GM13977 (cell line): ENCODE results near the gene POM121L2.

Source experiments
- DNase-seq: peaks from one replicate; pipeline ENCODE4 v3.0.0; 2012; ENCODE audit warnings: low spot score
- CTCF ChIP-seq: IDR thresholded peaks from 2 replicates; pipeline ENCODE4 v1.5.1; 2012; ENCODE audit warnings: mild to moderate bottlenecking, control low read depth; ENCODE audit not compliant: insufficient read depth; ENCODE audit errors: extremely low read depth, missing control alignments
- in situ Hi-C: fragments of 300-500 bp; cut with MboI; formaldehyde crosslinking; loops from one replicate; pipeline ENCODE4 v1.12.0; 2022; ENCODE audit warnings: low sequenced_read_pairs, low pct_unique_long_range_greater_than_20kb, mixed read lengths, inconsistent platforms; ENCODE audit not compliant: unreplicated experiment

The POM121L2 gene

DNA sequence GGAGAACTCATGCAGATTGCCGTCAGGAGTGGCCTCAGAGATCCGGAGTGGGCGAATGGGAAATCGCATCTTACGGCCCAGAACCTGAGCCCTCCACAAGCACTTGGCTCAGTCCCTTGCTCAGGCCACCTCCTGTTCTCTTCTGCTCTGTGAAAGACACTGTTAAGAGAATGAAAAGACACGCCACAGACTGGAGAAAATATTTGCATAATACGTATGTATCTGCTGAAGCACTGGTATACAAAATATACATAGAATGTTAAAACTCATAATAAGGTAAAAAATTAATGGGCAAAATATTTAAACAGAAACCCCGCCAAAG is 838 bp upstream of the POM121L2 start:
- in situ Hi-C loops = loop anchor here (25.0 kb wide), 2 partner anchors 299 to 449 kb away; no protein-coding TSS in a partner anchor
- no peak for TF ChIP-seq CTCF
- DNase-seq = no peak

GRCh38 chr6:27311806-27312145 is 297 bp downstream of the POM121L2 start:
- in situ Hi-C loops = loop anchor here (25.0 kb wide), 2 partner anchors 301 to 451 kb away; no protein-coding TSS in a partner anchor
- no peak for TF ChIP-seq CTCF
- no peak for DNase-seq

DNA sequence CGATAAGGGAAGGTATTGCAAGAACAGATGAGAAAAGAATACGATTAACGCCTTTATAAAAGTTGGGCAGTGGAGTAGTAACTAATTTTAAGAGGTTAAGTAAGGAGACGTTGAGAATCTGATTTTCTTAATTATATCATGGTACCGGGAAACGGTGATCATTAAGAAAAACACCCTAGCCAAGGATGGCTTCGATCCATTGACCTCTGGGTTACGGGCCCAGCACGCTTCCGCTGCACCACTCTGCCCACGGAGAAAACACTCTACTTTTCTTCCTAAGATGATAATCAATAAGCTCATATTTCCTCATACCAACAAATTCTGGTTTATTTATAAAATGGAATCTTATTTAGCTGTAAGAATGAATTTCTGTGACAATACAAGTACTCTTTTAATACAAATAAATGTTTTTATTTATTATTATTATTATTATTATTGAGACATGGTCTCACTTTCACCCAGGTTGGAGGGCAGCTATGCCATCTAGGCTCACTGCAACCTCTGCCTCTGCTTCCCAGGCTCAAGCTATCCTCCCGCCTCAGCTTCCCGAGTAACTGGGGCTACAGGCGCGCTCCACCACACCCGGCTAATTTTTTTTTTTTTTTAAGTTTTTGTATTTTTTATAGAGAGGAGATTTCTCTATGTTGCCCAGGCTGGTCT is 8.3 kb downstream of the POM121L2 start:
- no peak for TF ChIP-seq CTCF
- no peak for DNase-seq
- in situ Hi-C loops = loop anchor here (25.0 kb wide), 2 partner anchors 309 to 459 kb away; no protein-coding TSS in a partner anchor

DNA sequence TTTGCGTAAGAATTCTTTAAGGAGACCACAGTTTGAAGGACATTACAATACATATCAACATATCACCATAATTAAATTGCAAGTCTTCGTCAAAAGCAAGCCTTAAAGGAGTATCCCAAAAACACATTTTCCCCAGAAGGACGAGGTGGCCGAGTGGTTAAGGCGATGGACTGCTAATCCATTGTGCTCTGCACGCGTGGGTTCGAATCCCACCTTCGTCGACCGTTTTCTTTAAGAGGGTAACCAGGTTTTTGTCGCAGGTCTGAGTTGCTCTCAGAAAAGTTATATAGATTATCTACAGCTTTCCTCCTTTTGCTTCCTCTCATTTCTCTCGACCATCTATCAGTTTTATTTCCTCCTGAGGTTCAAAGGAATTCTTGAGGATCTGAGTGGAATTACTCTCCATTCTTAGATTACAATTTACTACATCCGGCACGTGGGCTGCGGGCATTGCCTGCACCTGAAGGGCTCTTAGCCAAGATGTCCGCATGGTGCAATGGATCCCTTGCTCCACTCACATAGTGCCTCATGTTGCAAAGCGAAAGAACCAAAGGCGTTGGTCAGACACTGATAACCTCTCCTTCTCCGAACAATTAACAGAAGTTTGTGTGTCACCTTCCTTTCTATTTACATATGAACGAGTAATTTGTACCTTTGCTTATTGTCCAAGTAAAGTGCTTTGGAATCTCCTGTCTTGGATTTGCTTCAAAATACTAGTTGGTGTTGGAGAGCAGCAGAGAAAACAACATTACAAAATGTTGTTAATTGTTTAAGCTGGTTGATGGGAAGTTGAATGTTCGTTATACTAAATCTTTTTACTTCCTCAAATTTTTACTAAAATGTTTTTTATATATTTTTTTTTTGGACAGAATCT is 14.0 kb downstream of the POM121L2 start:
- no peak for TF ChIP-seq CTCF
- in situ Hi-C loops = no loop called here
- no peak for DNase-seq

- no peak for DNase-seq
- TF ChIP-seq CTCF = no peak
- in situ Hi-C loops = no loop called here
Measured at GRCh38 chr6:27297484-27297856, 14.6 kb downstream of the POM121L2 start.

- TF ChIP-seq CTCF = no peak
- in situ Hi-C loops = no loop called here
- DNase-seq = no peak
Measured at GRCh38 chr6:27296106-27296783, 15.8 kb downstream of the POM121L2 start.
